GM19043 (cell line): ENCODE results near the gene GPRIN2.
"Not testable (repeated sequence)": the region's sequence is repeated elsewhere in the genome, so short reads cannot be mapped to it uniquely, and the experiment has no call there.

Source experiments
- ATAC-seq: cut with Tn5 transposase; IDR thresholded peaks from one replicate; pipeline ENCODE4 v1.9.1; 2021; ENCODE audit warnings: low read depth; ENCODE audit not compliant: unreplicated experiment

The GPRIN2 gene

DNA sequence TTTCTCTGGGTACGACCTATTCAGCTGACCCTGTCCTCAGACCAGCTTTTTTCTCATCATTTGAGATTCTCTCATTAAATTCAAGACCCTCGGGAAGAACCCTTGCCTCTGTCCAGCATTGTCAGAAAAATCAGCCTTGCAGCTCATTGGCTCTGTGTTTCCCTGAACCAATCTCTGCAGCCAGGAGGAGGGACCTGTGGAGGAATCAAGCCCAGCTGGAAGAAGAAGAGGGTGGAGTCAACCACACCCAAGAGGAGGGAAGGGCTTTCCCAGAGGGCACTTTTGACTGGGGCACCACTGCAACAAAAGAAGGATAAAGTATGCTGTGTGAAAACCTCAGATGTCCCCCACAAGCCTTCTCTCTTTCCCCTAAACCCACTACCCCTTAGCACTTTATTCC, 14.2 kb upstream of the GPRIN2 start:
- not testable (repeated sequence) for ATAC-seq

DNA sequence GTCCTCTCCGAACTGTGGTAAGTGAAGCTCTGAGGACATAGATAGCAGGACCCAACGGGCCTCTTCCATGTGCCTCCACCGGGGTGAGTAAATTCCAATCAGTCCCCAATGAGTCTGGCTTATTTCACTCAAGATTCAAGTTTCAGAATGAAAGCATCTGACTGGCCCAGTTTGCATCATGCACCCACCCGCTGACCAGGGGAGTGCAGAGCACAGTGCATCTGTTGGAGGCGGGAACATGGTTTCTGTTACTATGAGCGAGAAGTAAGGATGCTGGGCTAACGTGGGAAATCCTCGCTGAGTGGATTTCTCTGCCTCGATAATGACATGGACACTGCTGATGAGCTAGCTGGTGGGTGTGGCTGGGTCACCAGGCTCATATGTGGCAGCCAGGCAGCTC, 10.7 kb upstream of the GPRIN2 start:
- not testable (repeated sequence) for ATAC-seq

DNA sequence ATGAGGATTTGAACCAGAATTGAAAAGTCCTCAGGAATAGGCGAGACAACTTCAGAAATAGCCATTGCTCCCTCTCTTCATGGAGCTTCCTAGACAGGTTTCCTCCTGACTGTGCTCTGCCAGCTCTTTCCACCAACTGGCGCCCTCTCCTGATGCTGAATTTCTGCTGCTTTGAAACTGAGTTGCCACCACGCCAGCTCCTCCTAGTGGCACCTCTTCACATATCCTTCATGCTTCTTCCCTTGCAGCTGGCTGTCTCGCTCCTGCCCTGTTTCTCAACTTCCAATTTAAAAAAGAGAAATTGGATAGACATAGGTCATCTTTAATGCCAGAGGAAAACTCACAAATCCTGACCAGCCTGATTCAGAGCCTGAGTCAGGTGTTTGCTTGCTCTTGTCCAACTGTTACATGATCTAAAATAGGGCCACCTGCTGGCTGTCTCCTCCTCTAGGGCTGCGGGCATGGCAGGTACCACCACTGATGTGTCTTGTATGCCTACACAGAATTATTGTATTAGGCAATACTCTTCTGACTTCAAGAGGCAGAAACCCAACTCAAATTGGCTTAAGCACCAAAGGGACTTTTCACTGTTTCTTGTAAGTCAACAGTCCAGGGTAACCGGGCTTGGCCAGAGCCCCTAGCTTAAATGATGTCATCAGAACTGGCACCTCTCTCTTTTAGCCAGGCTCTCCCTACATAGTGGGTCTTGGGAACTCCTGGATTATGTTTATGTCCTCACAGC, 9.3 kb upstream of the GPRIN2 start:
- not testable (repeated sequence) for ATAC-seq

DNA sequence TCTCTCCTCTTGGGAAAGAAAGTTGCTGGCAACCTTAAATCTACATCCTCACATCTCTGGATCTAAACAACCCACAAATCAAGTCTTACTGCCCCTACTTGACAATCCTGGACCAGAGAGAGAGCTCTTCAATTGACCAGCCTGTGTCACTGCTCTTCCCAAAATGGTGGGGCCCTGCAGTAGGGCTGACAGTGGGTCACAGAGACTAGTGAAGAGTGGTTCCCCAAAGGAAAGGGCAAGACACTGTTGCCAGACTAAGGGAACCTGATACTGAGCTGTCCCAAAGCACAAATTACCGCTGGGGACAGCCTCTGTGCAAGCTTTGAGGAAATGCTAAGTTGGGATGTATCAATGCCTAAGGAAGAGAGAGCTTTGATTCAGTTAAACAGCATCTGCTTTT, 4.5 kb upstream of the GPRIN2 start:
- no peak for ATAC-seq

DNA sequence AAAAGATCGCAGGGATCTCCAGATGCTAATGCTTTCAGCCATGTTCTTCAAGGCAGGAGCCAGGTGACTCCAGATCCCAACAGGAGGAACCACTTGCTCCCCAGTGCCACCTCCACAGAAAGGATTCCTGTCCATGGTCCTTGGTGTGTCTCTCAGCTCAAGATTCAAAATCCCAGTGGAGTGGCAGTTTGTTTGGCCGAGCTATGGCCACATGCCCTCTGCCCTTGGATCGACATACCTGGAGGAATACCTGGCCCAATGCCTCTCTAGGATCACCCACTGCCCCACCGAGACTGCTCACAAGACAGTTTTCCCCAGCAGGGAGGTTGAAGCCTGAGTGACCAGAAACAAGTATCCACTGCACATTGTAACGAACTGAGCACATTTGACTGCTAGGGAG, 3.9 kb upstream of the GPRIN2 start:
- no peak for ATAC-seq

DNA sequence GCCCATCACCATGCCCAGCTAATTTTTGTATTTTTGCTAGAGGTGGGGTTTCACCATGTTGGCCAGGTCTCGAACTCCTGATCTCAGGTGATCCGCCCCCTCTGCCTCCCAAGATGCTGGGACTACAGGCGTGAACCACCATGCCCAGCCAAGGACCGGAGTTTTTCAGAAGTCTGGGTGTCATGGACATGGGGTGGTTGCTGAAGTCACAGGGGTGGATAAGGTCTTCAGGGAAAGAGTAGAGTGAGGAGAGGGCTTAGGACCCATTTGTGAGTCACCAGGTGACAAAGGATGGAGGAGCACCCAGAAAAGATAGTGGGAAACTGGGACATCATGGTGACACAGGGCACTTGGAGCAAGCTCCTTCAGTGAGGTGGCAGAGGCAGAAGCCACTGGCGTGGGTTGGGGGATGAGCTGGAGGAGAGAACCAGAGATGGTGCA, 2.8 kb upstream of the GPRIN2 start:
- no peak for ATAC-seq

DNA sequence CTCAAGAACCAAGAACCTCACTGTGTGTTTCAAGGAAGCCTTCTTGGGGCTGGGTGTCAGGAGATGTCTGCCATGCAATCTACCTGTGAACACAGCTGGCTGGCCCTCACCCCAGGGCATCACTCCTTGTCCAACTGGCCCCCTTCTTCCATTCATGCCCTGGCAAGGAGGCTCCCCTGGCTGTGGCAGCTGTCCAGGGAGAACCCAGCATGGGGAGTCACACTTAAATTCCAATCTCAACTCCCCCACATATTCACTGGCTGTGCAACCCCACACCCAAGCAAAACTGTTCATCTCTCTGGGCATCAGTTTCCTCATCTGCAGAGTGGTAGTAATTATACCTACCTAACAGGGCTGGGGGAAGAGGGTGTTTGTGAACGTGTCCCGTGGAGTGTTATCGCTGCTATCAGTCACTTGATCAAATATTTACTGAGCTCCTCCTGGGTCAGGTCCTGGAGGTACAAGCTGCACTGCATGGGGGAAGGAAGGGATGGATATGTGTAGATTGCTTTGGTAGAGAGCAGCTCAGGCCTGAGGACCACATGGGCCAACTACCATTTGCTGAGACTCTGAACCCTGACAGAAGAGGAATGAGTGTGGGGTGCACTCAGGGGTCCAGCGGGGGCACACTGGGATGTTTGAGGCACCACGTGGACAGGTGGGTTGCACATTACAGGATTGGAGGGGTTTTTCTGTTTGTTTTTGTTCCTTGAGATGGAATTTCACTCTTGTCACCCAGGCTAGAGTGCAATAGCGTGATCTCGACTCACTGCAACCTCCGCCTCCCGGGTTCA, 2.1 kb upstream of the GPRIN2 start:
- no peak for ATAC-seq

DNA sequence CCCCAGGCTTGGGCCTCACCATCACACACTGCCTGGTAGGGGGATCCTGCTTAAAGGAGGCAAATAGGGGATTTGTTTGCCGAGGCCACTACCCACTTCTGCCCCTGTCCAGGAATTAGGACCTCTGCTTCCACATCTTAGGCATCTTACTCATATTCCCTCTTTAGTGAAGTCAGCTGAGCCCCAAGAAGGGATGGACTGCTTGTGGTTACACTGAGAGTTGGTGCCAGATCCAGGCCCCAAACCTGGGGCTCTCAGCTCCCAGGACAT, 1.6 kb upstream of the GPRIN2 start:
- no peak for ATAC-seq

DNA sequence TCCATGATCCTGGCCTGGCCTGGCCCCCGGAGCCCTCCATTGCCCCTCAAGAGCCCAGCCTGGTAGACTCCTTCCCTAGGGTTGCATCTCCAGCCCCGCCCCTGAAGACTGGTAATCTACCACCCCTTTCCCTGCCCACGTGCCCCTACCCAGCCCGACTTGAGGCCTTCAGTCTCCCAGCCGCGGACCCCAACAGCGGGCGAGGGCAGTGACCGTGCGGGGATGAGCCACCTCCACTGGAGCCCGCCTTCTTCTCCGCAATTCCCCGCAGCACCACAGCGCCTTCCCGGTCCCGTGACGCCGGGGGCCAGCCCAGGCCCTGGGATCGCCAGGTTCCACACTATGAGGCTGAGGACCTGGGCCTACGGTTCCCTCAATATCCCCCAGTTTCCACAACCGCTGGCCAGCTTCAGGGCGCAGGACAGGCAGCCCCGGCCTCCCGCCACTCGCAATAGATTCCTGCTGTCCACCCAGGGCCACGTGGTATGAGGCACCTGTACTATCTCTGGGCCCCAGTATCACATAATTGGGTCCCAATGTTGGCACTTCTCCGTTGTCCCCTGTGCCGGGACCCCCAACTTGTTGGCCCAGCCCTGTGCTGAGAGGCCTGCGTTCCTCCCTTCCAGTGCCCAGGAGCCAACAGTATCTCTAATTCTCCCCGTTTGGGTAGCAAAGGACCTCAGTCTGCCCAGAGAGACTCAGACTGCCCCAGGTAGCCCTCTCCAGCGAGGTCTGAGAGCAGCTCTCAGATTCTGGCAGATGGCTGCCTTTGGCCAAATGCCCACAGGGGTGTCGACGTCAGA, 1.1 kb upstream of the GPRIN2 start:
- no peak for ATAC-seq

DNA sequence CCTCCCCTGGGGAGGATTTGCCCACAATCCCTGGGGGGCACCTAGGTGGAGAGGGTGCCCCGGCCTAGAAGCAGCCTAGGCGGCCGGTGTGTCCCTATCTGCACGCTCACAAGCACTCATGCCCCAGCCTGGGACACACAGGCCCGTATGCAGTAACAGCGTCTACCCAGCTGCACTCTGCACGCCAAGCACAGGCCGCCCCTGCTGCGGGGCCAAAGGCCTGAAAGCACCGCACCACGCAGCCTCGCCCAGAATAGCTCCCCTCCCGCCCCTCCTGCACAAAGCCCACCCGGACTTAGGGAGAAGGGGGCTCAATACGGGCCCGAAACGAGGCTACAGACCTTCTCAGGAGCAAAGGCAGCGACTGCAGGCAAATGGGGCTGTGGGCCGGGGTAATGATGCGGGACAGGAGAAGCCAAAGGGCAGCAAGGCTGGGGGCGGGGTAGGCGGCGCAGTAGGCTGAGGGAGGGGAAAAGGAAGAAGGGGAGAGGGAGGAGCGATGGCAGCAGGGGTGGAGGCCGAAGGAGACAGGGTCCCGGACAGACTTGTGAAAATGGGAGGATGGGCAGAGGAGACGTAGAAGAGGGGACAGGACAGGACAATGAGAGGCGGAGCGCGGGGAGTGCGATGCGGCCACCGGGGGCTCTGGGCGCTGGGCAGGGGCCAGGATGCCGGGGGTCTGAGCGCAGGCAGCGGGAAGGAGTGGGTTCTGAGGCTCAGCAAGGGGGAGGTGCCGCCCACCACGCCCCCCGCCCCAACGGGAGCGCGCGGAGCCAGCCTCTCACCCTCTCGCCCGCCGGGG, 544 bp downstream of the GPRIN2 start:
- no peak for ATAC-seq

DNA sequence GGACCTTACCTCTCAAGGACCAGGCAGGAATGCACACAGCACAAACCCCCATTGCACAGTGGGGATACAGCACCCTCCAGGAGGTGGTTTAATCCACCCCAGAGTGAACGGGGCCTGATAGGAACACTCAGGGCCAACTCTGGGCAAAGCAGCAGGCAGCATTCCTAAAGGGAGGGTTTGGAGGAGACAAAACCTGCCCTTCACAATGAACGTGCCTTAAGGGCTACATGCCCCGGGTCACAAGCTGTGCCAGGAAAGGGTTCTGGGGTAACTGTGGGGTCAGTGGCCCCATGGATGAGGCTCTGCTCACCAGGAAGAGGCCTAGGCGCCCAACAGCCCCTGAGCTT, 1.1 kb downstream of the GPRIN2 start:
- ATAC-seq, result no peak

DNA sequence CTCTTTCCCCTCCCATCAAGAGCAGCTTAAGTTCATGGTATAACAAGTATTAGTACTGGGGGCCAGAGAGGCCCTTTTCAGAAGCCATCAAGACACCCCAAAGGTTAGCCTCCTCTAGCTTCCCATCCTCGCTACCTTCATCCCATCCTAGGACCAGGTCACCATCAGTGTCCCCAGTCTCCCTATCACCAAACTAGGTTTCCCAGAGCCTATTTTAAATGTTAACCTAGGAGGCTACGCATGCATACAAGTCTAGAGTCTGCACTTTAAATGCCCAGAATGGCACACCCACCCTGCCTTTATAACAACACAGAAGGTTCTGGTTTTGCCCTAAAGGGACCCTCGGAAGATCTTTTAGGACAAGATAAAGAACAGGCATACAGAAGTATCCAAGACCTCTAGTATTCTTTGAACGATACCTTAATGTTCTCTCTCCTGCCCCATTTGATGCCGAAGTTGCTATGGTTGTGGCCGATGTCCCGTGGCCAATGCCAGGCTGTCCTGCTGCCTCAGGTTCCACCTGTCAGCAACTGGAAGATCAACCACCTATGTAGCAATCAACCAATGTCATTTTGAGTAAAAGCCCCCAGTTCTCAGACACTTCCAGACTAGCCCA, 2.2 kb downstream of the GPRIN2 start:
- no peak for ATAC-seq

DNA sequence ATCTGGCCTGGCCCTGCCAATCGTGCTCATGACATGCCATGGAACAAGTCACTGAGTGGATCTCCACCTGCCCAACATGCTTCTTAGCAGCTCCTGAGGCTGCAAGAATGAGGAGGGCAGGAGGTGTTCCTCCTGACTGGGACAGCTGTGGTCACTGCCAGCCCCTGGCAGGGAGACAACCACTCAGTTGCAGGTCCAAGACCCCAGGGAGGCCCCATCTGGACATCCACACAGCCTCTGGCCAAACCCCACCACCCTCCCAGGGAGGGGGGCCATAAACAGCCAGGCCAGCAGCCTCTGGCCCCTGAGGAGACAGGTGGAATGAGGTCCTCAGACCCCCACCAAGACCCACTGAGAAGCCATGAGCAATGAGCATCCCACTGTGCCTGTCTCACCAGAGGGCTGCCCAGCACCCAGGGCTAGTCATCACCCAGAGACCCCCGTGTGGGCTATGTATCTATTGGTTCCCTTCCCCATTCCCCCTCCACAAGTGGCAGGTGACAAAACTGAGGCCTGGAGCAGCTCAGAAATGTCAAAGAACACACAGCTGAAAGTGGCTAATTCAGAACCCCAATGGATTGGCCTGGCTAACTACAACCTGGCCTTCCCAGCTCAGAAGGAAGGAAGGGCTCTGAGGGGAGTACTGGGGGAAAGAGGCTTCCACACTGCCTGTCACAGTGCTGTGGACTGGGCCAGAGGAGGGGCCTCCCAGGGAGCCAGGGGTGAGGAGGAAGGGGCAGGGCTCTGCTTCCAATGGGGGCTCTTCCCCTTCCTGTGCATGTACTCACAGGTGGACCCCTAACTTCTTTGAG, 3.0 kb downstream of the GPRIN2 start:
- no peak for ATAC-seq

DNA sequence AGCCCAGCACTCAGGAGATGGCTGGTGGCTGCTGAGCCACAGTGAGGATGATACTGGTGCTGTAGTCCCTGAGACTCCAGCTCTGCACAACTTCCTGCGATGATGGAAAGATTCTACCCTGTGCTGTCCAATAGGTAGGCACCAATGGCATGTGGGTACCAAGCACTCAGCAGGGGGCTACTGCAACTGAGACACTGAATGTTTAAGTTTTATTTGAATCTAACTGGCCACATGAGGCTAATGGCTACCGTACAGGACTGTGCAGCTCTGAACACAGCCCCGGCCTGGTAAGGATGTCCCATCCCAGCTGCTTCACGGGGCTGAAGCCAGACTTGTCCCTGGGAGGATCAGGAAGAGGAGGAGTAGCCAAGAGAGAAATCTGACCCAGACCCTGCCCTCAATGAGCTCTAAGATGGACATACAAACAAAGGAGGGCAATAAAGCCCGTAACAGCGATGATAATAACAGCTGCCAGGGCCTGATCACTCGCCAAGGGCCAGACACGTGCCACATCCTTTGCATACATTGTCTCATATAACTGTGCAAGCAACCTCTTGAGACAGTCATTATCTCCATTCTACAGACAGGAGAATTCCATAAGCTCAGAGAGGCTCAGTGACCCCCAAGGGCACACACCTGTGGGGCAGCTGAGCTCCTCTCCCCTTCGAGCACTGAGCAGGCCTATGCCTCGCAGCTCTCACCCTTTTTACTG, 3.8 kb downstream of the GPRIN2 start:
- ATAC-seq, result no peak

DNA sequence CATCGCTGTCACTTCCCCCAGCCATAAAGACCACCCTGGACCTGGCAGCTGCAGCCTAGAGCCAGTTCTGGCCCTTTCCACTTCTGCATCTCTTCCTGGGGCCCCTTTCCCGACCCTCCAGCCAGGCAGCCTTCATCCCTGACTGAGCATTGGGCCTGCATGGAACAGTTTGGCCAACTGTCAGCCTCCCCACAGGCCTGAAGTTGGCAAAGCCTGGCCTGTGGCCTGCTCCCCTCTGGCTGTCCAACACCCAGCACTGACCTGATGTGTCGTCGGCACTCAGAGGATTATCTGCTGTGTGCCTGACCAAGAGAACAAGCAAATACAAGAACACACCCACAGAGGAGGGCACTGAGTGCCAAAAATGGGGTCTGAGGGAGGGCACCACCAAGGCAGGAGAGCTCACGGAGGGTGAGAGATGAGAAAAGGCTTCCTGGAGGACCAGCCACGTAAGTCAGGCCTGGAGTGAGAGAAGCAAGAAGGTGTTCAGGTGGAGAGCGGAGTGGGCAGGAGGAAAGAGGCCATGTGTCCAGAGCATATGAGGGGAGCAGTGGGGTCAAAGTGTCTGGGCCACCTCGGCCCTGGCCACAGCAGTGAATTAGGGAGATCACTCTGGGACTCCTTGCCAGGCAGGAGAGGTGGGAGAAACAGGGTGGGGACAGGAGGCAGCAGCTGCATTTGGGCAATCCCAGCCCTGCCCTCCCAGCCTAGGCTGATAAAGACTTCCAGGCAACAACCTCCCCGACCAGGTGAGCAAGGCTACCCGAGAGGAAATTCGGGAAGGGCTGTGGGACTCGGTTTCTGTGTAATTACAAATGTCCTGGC, 4.5 kb downstream of the GPRIN2 start:
- ATAC-seq, result no peak

DNA sequence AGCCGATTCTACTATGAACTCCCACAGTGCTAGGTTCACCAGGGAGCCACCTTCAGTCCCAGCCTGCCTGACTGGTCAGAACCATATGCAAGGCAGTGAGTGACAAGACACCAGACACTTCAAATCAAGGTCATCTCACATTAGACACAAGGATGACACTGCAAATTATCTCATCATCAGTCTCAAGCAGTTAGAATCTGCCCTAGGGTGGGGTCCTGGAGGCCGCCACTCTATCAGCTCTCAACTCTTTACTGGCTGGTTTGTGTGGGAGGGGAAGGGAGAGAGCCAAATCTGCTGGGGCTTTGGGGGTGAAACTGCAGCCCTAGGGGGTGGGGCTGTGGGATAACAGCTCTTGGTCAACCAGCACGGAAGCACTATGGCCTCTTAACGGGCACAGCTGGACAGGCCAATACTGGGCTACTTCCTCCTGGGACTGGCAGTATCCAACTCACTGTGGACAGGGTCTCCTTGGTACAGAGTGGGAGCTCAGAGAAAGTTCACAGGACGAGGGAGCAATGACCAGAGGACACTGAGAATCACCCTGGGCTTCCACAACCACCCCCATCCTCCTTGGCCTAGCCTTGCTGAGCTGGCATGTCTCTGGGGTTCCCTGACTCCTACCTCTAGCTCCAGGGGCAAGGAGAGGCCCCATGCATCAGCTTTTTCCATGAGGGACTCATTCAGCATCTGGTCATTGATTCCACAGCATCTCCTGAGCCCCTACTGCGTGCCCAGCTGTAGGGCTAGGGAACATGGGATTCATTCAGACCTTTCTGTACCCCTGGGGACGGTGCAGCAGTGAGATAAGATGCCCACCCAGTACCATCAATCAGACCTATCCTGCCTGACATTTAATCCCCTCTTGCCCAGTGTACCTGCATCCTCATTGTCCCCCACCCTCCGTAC, 5.4 kb downstream of the GPRIN2 start:
- ATAC-seq, result no peak
